ENCODE data around the gene AMBP. TPM values are rescaled to one million over a fixed set of nuclear protein-coding genes. Genes with fewer than 3 reads are reported as not detected.

The AMBP gene
- total and polyA plus RNA-seq, 2 of the 13 experiments (the other 11 are each of a cell fraction or from before 2014, with no cell fraction given) = 1,510 to 2,580 TPM

GRCh38 chr9:114121227-114122135 lies 43.4 kb upstream of the AMBP start (continued):
- TF ChIP-seq ZBTB44 (CRISPR knock-in tag; IDR thresholded peaks at IDR 0.05) (no peak), TAF15 (IDR thresholded peaks at IDR 0.05; ENCODE audit: low read depth, low read length, poor library complexity, severe bottlenecking) (no peak), RNF219 (CRISPR knock-in tag; IDR thresholded peaks at IDR 0.05) (no peak), ZBTB40 (IDR thresholded peaks at IDR 0.05) (no peak), ZBTB40 (CRISPR knock-in tag; IDR thresholded peaks at IDR 0.05) (no peak), PAF1 (CRISPR knock-in tag; IDR thresholded peaks at IDR 0.05) (no peak), MED1 (CRISPR knock-in tag; IDR thresholded peaks at IDR 0.05) (peak; percentile 39; the same call in 1 of the 2 replicates), PBX3 (CRISPR knock-in tag; IDR thresholded peaks at IDR 0.05; ENCODE audit: borderline replicate concordance) (no peak), FOXK1 (CRISPR knock-in tag; IDR thresholded peaks at IDR 0.05; ENCODE audit: borderline replicate concordance, low read depth) (no peak), ATF2 (CRISPR knock-in tag; IDR thresholded peaks at IDR 0.05) (no peak)
